Measurements from ENCODE around the gene SETD6.
A peak's percentile ranks its signal among the peaks of the same experiment; 100 is the strongest.

SETD6 gene

GRCh38 chr16:58509256-58510096 lies 5.8 kb upstream of the SETD6 start:
- DNase-seq: no peak

GRCh38 chr16:58510097-58510775 lies 5.1 kb upstream of the SETD6 start:
- DNase-seq: no peak

- DNase-seq: no peak
Measured at GRCh38 chr16:58510776-58511628, 4.3 kb upstream of the SETD6 start.

GRCh38 chr16:58511933-58512815 lies 3.1 kb upstream of the SETD6 start:
- DNase-seq: peak; percentile 37 to 41

- no peak for DNase-seq
Measured at GRCh38 chr16:58513874-58514273, 1.4 kb upstream of the SETD6 start.

GRCh38 chr16:58515871-58516767 lies 802 bp downstream of the SETD6 start:
- no peak for DNase-seq

GRCh38 chr16:58516768-58517107 lies 1.4 kb downstream of the SETD6 start:
- no peak for DNase-seq

GRCh38 chr16:58518083-58518979 lies 3.0 kb downstream of the SETD6 start:
- no peak for DNase-seq

- DNase-seq: no peak
Measured at GRCh38 chr16:58518980-58519368, 3.7 kb downstream of the SETD6 start.

GRCh38 chr16:58519707-58520106 lies 4.4 kb downstream of the SETD6 start:
- no peak for DNase-seq

GRCh38 chr16:58530179-58530578 lies 14.9 kb downstream of the SETD6 start:
- DNase-seq: no peak

GRCh38 chr16:58532414-58532813 lies 17.1 kb downstream of the SETD6 start:
- DNase-seq: no peak

GRCh38 chr16:58533751-58534470 lies 18.6 kb downstream of the SETD6 start:
- DNase-seq: no peak

GRCh38 chr16:58535100-58535499 lies 19.8 kb downstream of the SETD6 start:
- no peak for DNase-seq

GRCh38 chr16:58536278-58536677 lies 21.0 kb downstream of the SETD6 start:
- DNase-seq: no peak

- no peak for DNase-seq
Measured at GRCh38 chr16:58537124-58537906, 22.0 kb downstream of the SETD6 start.

- no peak for DNase-seq
Measured at GRCh38 chr16:58541711-58542110, 26.4 kb downstream of the SETD6 start.

GRCh38 chr16:58542291-58542690 lies 27.0 kb downstream of the SETD6 start:
- DNase-seq: no peak

- DNase-seq: no peak
Measured at GRCh38 chr16:58543685-58544084, 28.4 kb downstream of the SETD6 start.
